GM12878 (cell line): ENCODE results near the gene ZFHX2. TPM values are rescaled to one million over a fixed set of nuclear protein-coding genes. Genes with fewer than 3 reads are reported as not detected.

ENCODE experiments used
- ATAC-seq: fragments of 200-7000 bp; cut with Tn5 transposase; 3 replicates; pipeline ENCODE4 v1.9.1; 2020; ENCODE audit warnings: mild to moderate bottlenecking, moderate library complexity
- BruUV-seq: library from RNA; stranded (reverse); fragments of 400-500 nt; replicated peaks from 2 replicates; lab custom pipeline; 2021; lab: Mats Ljungman, UMichigan
- CTCF ChIA-PET: fragments of 300-600 bp; sonication (Branson Sonifier 250); formaldehyde crosslinking; extraction: SDS; loops from one replicate; lab custom pipeline; 2021; ENCODE audit warnings: inconsistent platforms; lab: Yijun Ruan, JAX
- POLR2A ChIA-PET: fragments of 350-600 bp; formaldehyde crosslinking; extraction: SDS; loops from one replicate; lab custom pipeline; 2021; ENCODE audit warnings: inconsistent platforms; lab: Charles Lee
- RAD21 ChIA-PET: fragments of 300-600 bp; sonication (Branson Sonifier 250); formaldehyde crosslinking; loops from one replicate; lab custom pipeline; 2023; ENCODE audit warnings: antibody characterized with exemption; ENCODE audit not compliant: unreplicated experiment; lab: Charles Lee
- SMC1A ChIA-PET: fragments of 300-600 bp; sonication (Branson Sonifier 250); formaldehyde crosslinking; loops from one replicate; lab custom pipeline; 2023; ENCODE audit not compliant: unreplicated experiment, uncharacterized antibody; lab: Charles Lee
- DNase-seq: peaks from one replicate; pipeline ENCODE4 v3.0.0-alpha.2; 2011; ENCODE audit warnings: low read depth, low spot score
- FAIRE-seq: peaks from 3 replicates; lab custom pipeline; 2011; peaks lifted over from hg19 to GRCh38; lab: Jason Lieb, UNC
- H2AFZ ChIP-seq: 2 replicates; pipeline ENCODE4 v1.6.0; 2011; ENCODE audit warnings: low read depth, low read length, control low read depth; ENCODE audit not compliant: control insufficient read depth
- H3K27ac ChIP-seq: 2 replicates; pipeline ENCODE4 v1.5.1; 2011; ENCODE audit warnings: control low read depth; ENCODE audit not compliant: control insufficient read depth, insufficient read depth
- H3K27me3 ChIP-seq, 2 experiments: replicated peaks in 1 of 2; 2 replicates each; pipeline versions ENCODE4 v1.6.0 to v1.6.1; 2011; ENCODE audit warnings: low read length in 1 of 2; ENCODE audit not compliant: control insufficient read depth in 2 of 2, insufficient read depth in 2 of 2
- H3K36me3 ChIP-seq, 2 experiments: 2 replicates each; pipeline ENCODE4 v1.5.1; 2011; ENCODE audit warnings: low read length in 1 of 2; ENCODE audit not compliant: control insufficient read depth in 2 of 2, insufficient read depth in 2 of 2
- H3K4me1 ChIP-seq: 2 replicates; pipeline ENCODE4 v1.6.1; 2011; ENCODE audit warnings: mild to moderate bottlenecking, low read length, moderate library complexity, mixed read lengths; ENCODE audit not compliant: control insufficient read depth, insufficient read depth
- H3K4me2 ChIP-seq: 2 replicates; pipeline ENCODE4 v1.6.0; 2011; ENCODE audit warnings: control low read depth; ENCODE audit not compliant: control insufficient read depth, insufficient read depth
- H3K4me3 ChIP-seq: fragments of 200-600 bp; sonication (generic); 2 replicates; pipeline ENCODE4 v1.5.1; 2016
- H3K79me2 ChIP-seq: 2 replicates; pipeline ENCODE4 v1.6.0; 2011; ENCODE audit warnings: low read length; ENCODE audit not compliant: control insufficient read depth, insufficient read depth
- H3K9ac ChIP-seq: 2 replicates; pipeline ENCODE4 v1.8.0; 2011; ENCODE audit warnings: low read length, control low read depth, mixed read lengths; ENCODE audit not compliant: control insufficient read depth, insufficient read depth
- H3K9me3 ChIP-seq: replicated peaks from 3 replicates; pipeline ENCODE4 v1.5.1; 2011; ENCODE audit warnings: mild to moderate bottlenecking, low read length; ENCODE audit not compliant: control insufficient read depth, insufficient read depth
- H4K20me1 ChIP-seq: 2 replicates; pipeline ENCODE4 v1.6.0; 2011; ENCODE audit not compliant: control insufficient read depth, insufficient read depth
- BMI1 ChIP-seq: fragments of 450-650 bp; IDR thresholded peaks from 2 replicates; pipeline ENCODE4 v1.6.1; 2016; ENCODE audit warnings: mild to moderate bottlenecking, moderate library complexity, borderline replicate concordance
- DPF2 ChIP-seq: fragments of 450-650 bp; IDR thresholded peaks from 2 replicates; pipeline ENCODE4 v1.6.1; 2017; ENCODE audit warnings: mild to moderate bottlenecking
- FOXM1 ChIP-seq: IDR thresholded peaks from 2 replicates; pipeline ENCODE4 v1.6.1; 2012; ENCODE audit warnings: low read depth, mild to moderate bottlenecking, inconsistent platforms, low read length, moderate library complexity
- GABPA ChIP-seq: IDR thresholded peaks from 2 replicates; pipeline ENCODE4 v1.6.1; 2014; ENCODE audit warnings: antibody characterized with exemption, low read depth, mild to moderate bottlenecking, inconsistent platforms
- IKZF1 ChIP-seq: fragments of 450-650 bp; conservative IDR thresholded peaks from 2 replicates; pipeline ENCODE4 v1.6.1; 2017; ENCODE audit warnings: antibody characterized with exemption, mild to moderate bottlenecking
- IRF4 ChIP-seq: IDR thresholded peaks from 2 replicates; pipeline ENCODE4 v1.6.1; 2011; ENCODE audit warnings: low read depth, low read length
- KDM1A ChIP-seq: fragments of 200-600 bp; sonication (generic); IDR thresholded peaks from 2 replicates; pipeline ENCODE4 v1.6.1; 2016; ENCODE audit warnings: borderline replicate concordance
- MYB ChIP-seq: fragments of 150-350 bp; IDR thresholded peaks from 2 replicates; pipeline ENCODE4 v1.6.1; 2014; ENCODE audit warnings: mild to moderate bottlenecking, low read depth, low read length, borderline replicate concordance
- PAX5 ChIP-seq: IDR thresholded peaks from 2 replicates; pipeline ENCODE4 v1.6.1; 2011; ENCODE audit warnings: low read depth, low read length, borderline replicate concordance
- RELA ChIP-seq: fragments of 450-650 bp; IDR thresholded peaks from 2 replicates; pipeline ENCODE4 v1.8.0; 2014; ENCODE audit warnings: borderline replicate concordance; ENCODE audit not compliant: partially characterized antibody
- SIN3A ChIP-seq: IDR thresholded peaks from 2 replicates; pipeline ENCODE4 v1.6.1; 2012; ENCODE audit warnings: low read depth, low read length, improper control_type of control experiment
- SMAD1 ChIP-seq: fragments of 450-650 bp; IDR thresholded peaks from 2 replicates; pipeline ENCODE4 v1.6.1; 2018; ENCODE audit warnings: mild to moderate bottlenecking, low read depth; ENCODE audit not compliant: partially characterized antibody
- TCF12 ChIP-seq: IDR thresholded peaks from 2 replicates; pipeline ENCODE4 v1.6.1; 2011; ENCODE audit warnings: low read depth, mild to moderate bottlenecking, low read length
- TCF3 ChIP-seq: IDR thresholded peaks from 2 replicates; pipeline ENCODE4 v1.6.1; 2012; ENCODE audit warnings: low read depth, mild to moderate bottlenecking, low read length, borderline replicate concordance; ENCODE audit not compliant: insufficient read depth
- WGBS: methylation state at CpG from one replicate; pipeline ENCODE4 v1.1.6; 2016; ENCODE audit warnings: low lambda C conversion rate; ENCODE audit not compliant: insufficient replicate concordance, insufficient coverage; ENCODE audit errors: missing lambda C conversion rate; 5-methylcytosine and 5-hydroxymethylcytosine counted together
- in situ Hi-C: fragments of 300-500 bp; cut with MboI; formaldehyde crosslinking; loops from 9 replicates; pipeline ENCODE4 v1.14.3; 2018; ENCODE audit warnings: mixed read lengths
- intact Hi-C: fragments of 100-400 bp; cut with micrococcal nuclease; formaldehyde crosslinking; loops from one replicate; pipeline ENCODE4 v1.14.2; 2022; ENCODE audit not compliant: unreplicated experiment
- polyA plus RNA-seq, 11 experiments: library from polyadenylated mRNA; depleted of rRNA in 4 of 11; unstranded in 6 of 11; stranded (reverse) in 5 of 11; fragments of >200 nt; fragmentation: Nextera tagmentation in 4 of 11; fragmentation: Illumina TruSeq in 1 of 11; extraction: Ambion mirVana in 4 of 11; extraction: Trizol in 1 of 11; gene quantifications; 1 replicate in 1 of 11; 2 replicates in 10 of 11; pipeline versions ENCODE4 v1.2.1 to v1.2.3, GENCODE V29; 2011 to 2016; ENCODE audit warnings: inconsistent platforms in 2 of 11, missing spikeins in 2 of 11, low read depth in 1 of 11
- total RNA-seq, 4 experiments: library from RNA; depleted of rRNA in 3 of 4; stranded (reverse); fragments of >200 nt in 3 of 4; fragmentation: Illumina TruSeq in 1 of 4; extraction: Trizol in 1 of 4; gene quantifications; 2 replicates each; pipeline versions ENCODE4 v1.2.1 to v1.2.3, GENCODE V29; 2013 to 2021
- TF ChIP-seq, protein P1 (sequence below): fragments of 450-650 bp; IDR thresholded peaks from 2 replicates; pipeline ENCODE4 v1.6.1; 2017; ENCODE audit warnings: mild to moderate bottlenecking, low read depth, inconsistent platforms; ENCODE audit not compliant: poor library complexity, severe bottlenecking
- TF ChIP-seq, protein P2 (sequence below): fragments of 450-650 bp; IDR thresholded peaks from 2 replicates; pipeline ENCODE4 v1.6.1; 2017; ENCODE audit warnings: mild to moderate bottlenecking, moderate library complexity
- TF ChIP-seq, protein P3 (sequence below): IDR thresholded peaks from 2 replicates; pipeline ENCODE4 v1.6.1; 2012; ENCODE audit warnings: low read depth, low read length, improper control_type of control experiment
- TF ChIP-seq, protein P4 (sequence below): fragments of 450-650 bp; conservative IDR thresholded peaks from 2 replicates; pipeline ENCODE4 v1.6.1; 2017; ENCODE audit warnings: mild to moderate bottlenecking, moderate library complexity

ZFHX2 gene
- total and polyA plus RNA-seq, 10 of the 15 experiments (the other 5 are each of a cell fraction or from before 2014, with no cell fraction given) = 0.27 to 2.2 (median 0.55) TPM

DNA sequence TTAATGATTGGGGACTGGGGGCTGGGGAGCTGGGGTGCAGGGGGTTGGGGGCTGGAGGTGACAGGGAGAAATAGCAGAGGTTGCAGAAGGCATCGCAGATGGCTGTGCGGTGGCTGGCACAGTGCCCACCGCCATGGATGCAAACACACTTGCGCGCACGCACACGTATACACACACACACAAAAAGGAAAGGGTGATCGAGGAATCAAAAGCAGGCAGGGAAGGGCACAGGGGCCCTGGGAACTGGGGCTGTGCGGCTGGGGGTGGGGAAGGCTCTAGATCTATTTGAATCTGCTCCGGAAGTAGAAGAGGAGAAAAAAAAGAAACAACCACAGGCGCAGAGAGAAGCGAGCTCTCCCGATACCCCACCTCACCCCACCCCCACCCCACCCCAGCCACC is 39.4 kb downstream of the ZFHX2 start:
- no peak for DNase-seq
- TF ChIP-seq GABPA (no peak), MYB (no peak), RELA (no peak), SIN3A (no peak), KDM1A (no peak), TCF3 (no peak), IRF4 (no peak), PAX5 (no peak), IKZF1 (no peak), TCF12 (no peak), DPF2 (no peak), SMAD1 (no peak), BMI1 (no peak), FOXM1 (no peak)
- TF ChIP-seq, protein P1, sequence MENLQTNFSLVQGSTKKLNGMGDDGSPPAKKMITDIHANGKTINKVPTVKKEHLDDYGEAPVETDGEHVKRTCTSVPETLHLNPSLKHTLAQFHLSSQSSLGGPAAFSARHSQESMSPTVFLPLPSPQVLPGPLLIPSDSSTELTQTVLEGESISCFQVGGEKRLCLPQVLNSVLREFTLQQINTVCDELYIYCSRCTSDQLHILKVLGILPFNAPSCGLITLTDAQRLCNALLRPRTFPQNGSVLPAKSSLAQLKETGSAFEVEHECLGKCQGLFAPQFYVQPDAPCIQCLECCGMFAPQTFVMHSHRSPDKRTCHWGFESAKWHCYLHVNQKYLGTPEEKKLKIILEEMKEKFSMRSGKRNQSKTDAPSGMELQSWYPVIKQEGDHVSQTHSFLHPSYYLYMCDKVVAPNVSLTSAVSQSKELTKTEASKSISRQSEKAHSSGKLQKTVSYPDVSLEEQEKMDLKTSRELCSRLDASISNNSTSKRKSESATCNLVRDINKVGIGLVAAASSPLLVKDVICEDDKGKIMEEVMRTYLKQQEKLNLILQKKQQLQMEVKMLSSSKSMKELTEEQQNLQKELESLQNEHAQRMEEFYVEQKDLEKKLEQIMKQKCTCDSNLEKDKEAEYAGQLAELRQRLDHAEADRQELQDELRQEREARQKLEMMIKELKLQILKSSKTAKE = no peak
- TF ChIP-seq, protein P2, sequence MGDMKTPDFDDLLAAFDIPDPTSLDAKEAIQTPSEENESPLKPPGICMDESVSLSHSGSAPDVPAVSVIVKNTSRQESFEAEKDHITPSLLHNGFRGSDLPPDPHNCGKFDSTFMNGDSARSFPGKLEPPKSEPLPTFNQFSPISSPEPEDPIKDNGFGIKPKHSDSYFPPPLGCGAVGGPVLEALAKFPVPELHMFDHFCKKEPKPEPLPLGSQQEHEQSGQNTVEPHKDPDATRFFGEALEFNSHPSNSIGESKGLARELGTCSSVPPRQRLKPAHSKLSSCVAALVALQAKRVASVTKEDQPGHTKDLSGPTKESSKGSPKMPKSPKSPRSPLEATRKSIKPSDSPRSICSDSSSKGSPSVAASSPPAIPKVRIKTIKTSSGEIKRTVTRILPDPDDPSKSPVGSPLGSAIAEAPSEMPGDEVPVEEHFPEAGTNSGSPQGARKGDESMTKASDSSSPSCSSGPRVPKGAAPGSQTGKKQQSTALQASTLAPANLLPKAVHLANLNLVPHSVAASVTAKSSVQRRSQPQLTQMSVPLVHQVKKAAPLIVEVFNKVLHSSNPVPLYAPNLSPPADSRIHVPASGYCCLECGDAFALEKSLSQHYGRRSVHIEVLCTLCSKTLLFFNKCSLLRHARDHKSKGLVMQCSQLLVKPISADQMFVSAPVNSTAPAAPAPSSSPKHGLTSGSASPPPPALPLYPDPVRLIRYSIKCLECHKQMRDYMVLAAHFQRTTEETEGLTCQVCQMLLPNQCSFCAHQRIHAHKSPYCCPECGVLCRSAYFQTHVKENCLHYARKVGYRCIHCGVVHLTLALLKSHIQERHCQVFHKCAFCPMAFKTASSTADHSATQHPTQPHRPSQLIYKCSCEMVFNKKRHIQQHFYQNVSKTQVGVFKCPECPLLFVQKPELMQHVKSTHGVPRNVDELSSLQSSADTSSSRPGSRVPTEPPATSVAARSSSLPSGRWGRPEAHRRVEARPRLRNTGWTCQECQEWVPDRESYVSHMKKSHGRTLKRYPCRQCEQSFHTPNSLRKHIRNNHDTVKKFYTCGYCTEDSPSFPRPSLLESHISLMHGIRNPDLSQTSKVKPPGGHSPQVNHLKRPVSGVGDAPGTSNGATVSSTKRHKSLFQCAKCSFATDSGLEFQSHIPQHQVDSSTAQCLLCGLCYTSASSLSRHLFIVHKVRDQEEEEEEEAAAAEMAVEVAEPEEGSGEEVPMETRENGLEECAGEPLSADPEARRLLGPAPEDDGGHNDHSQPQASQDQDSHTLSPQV = no peak
- TF ChIP-seq, protein P3, sequence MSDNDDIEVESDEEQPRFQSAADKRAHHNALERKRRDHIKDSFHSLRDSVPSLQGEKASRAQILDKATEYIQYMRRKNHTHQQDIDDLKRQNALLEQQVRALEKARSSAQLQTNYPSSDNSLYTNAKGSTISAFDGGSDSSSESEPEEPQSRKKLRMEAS = no peak
- TF ChIP-seq, protein P4, sequence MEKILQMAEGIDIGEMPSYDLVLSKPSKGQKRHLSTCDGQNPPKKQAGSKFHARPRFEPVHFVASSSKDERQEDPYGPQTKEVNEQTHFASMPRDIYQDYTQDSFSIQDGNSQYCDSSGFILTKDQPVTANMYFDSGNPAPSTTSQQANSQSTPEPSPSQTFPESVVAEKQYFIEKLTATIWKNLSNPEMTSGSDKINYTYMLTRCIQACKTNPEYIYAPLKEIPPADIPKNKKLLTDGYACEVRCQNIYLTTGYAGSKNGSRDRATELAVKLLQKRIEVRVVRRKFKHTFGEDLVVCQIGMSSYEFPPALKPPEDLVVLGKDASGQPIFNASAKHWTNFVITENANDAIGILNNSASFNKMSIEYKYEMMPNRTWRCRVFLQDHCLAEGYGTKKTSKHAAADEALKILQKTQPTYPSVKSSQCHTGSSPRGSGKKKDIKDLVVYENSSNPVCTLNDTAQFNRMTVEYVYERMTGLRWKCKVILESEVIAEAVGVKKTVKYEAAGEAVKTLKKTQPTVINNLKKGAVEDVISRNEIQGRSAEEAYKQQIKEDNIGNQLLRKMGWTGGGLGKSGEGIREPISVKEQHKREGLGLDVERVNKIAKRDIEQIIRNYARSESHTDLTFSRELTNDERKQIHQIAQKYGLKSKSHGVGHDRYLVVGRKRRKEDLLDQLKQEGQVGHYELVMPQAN = no peak

More for the DNA sequence above, 39.4 kb downstream of the ZFHX2 start:
- in situ Hi-C loops (no loop called here), intact Hi-C loops (no loop called here)
- Histone ChIP-seq H3K9me3 (no peaks in the 10 kb centered on the region), H3K36me3 (no peaks in the 10 kb centered on the region), H3K9ac (no peak overlapping the region), H4K20me1 (no peaks in the 10 kb centered on the region), H3K4me3 (no peak overlapping the region), H3K27ac (no peak overlapping the region), H3K4me1 (no peaks in the 10 kb centered on the region), H3K4me2 (no peak overlapping the region), H3K27me3 (no peaks in the 10 kb centered on the region), H2AFZ (no peak overlapping the region), H3K79me2 (no peaks in the 10 kb centered on the region)
- ChIA-PET RAD21 (no interaction called here), CTCF (interaction anchor here (0.9 to 1.3 kb wide), 2 partner anchors 24 to 34 kb away, joined by 3 read pairs; no protein-coding TSS in a partner anchor), SMC1A (interaction anchor here (0.9 kb wide), 1 partner anchor 189 kb away, joined by 3 read pairs; no protein-coding TSS in a partner anchor), POLR2A (no interaction called here)
- BruUV-seq = no TSS peak
- no peak for ATAC-seq
- FAIRE-seq = no peak
- WGBS = 67% methylated on average over 12 of the region's 13 CpGs
